ENCODE data around the gene KMO.

KMO gene

DNA sequence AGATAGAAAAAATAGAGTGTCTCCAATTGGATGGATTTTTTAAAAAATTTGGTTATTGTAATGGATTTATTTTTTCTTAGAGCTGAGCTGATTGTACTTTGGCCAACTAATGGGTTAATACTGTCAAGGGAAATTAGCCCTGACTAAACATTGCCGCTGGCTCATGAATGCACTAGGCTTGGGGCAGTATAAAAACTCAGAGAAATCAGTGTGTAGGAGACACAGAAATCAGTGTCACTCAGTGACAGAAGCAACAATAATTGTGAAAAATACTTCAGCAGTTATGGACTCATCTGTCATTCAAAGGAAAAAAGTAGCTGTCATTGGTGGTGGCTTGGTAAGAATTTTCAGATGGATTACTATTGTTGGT, at the start of gene KMO:
TSS of gene KMO (plus strand) at position 217 of the 370 bp plus-strand sequence. CDS start at position 284, 67 bp downstream.
- H3K4me3 ChIP-seq (replicated peaks in 1 of 2; ENCODE audit: low read depth in 2 of 2, low read length in 2 of 2) = peak within 1 kb of the TSS; percentile 42 to 56
- TF ChIP-seq CTCF (IDR thresholded peaks at IDR 0.05; ENCODE audit: low read depth, low read length) = no peak
- DNase-seq (ENCODE audit: low read depth in 2 of 2) = peak; percentile 15 to 42

- peak; percentile 8 to 91 for DNase-seq (ENCODE audit: low read depth in 2 of 2)
Measured at GRCh38 chr1:241482761-241483250, 49.4 kb upstream of the KMO start.

GRCh38 chr1:241485145-241485544, 47.0 kb upstream of the KMO start:
- DNase-seq (ENCODE audit: low read depth in 2 of 2) = no peak
- no peak for TF ChIP-seq CTCF (IDR thresholded peaks at IDR 0.05; ENCODE audit: low read depth, low read length)
- no peak overlapping the region for H3K4me3 ChIP-seq (replicated peaks in 1 of 2; ENCODE audit: low read depth in 2 of 2, low read length in 2 of 2)

More at GRCh38 chr1:241482761-241483250, 49.4 kb upstream of the KMO start:
- no peak overlapping the region for H3K4me3 ChIP-seq (replicated peaks in 1 of 2; ENCODE audit: low read depth in 2 of 2, low read length in 2 of 2)
- no peak for TF ChIP-seq CTCF (IDR thresholded peaks at IDR 0.05; ENCODE audit: low read depth, low read length)

DNA sequence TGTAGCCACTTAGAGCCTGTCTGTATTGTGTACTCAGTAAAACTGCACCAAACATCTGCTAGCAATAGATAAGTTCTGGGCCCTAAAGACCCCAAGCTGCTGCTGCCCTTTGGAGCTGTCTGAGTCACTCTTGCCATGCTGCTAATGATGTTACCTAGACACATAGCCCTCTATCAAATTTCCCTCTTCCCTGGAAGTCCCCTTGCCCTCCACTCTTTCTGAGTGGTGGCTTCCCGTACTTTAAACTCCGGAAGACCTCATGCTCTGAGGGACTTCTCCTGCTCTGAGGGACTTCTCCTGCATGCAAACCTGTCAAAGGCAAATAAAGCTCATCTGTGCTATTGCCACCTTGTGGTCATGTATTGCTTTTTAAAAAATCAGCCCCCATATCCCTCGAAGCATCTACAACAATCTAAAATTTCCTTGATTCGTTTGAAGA, 46.6 kb upstream of the KMO start:
- no peak overlapping the region for H3K4me3 ChIP-seq (replicated peaks in 1 of 2; ENCODE audit: low read depth in 2 of 2, low read length in 2 of 2)
- TF ChIP-seq CTCF (IDR thresholded peaks at IDR 0.05; ENCODE audit: low read depth, low read length) = peak; percentile 47
- DNase-seq (ENCODE audit: low read depth in 2 of 2) = peak; percentile 17 to 53

DNA sequence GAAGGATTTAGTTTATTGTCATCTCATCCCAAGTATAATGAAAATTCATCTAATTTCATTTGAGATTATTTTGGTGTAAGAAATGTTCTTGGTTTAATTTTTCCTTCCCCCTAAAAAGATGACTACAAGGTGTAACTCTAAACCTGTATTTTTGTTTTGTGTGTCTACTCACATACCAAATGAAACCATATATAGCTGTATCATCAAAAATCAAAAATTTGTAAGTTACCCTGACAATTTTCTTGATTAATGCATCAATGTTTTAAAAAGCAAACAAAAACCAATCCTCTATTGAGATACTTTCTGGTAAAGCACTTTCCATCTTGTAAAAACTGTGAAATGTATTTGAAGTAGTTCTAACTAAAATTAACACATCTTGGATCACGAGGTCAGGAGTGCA, 43.4 kb upstream of the KMO start:
- H3K4me3 ChIP-seq (replicated peaks in 1 of 2; ENCODE audit: low read depth in 2 of 2, low read length in 2 of 2) = no peak overlapping the region
- no peak for TF ChIP-seq CTCF (IDR thresholded peaks at IDR 0.05; ENCODE audit: low read depth, low read length)
- DNase-seq (ENCODE audit: low read depth in 2 of 2) = no peak

GRCh38 chr1:241495741-241496140, 36.4 kb upstream of the KMO start:
- no peak for DNase-seq (ENCODE audit: low read depth in 2 of 2)
- TF ChIP-seq CTCF (IDR thresholded peaks at IDR 0.05; ENCODE audit: low read depth, low read length) = no peak

GRCh38 chr1:241499910-241500309, 32.3 kb upstream of the KMO start:
- peak; percentile 60 to 77 for DNase-seq (ENCODE audit: low read depth in 2 of 2)
- TF ChIP-seq CTCF (IDR thresholded peaks at IDR 0.05; ENCODE audit: low read depth, low read length) = peak; percentile 55
- H3K4me3 ChIP-seq (replicated peaks in 1 of 2; ENCODE audit: low read depth in 2 of 2, low read length in 2 of 2) = no peak overlapping the region

More at GRCh38 chr1:241495741-241496140, 36.4 kb upstream of the KMO start:
- no peak overlapping the region for H3K4me3 ChIP-seq (replicated peaks in 1 of 2; ENCODE audit: low read depth in 2 of 2, low read length in 2 of 2)
